GM12874 (cell line): ENCODE measurements around the gene PTTG1.

Source experiments
- TF ChIP-seq, protein P1 (sequence below): IDR thresholded peaks from 2 replicates; pipeline ENCODE4 v1.5.1; 2011; ENCODE audit warnings: low read depth, mild to moderate bottlenecking, control low read depth, low read length, moderate library complexity; ENCODE audit not compliant: insufficient read depth

The PTTG1 gene

DNA sequence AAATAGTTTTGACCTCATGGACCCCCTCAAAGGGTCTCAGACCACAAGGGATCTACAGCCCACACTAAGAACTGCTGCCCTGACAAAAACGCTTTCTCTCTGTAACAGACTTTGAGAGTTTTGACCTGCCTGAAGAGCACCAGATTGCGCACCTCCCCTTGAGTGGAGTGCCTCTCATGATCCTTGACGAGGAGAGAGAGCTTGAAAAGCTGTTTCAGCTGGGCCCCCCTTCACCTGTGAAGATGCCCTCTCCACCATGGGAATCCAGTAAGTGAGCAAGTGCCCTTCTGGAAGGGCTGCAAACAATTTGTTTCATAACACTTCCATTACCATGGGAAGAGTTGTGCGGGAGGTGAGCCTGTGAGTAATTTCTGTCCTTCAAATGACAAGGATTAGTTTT is 6.0 kb downstream of the PTTG1 start:
- TF ChIP-seq, protein P1, sequence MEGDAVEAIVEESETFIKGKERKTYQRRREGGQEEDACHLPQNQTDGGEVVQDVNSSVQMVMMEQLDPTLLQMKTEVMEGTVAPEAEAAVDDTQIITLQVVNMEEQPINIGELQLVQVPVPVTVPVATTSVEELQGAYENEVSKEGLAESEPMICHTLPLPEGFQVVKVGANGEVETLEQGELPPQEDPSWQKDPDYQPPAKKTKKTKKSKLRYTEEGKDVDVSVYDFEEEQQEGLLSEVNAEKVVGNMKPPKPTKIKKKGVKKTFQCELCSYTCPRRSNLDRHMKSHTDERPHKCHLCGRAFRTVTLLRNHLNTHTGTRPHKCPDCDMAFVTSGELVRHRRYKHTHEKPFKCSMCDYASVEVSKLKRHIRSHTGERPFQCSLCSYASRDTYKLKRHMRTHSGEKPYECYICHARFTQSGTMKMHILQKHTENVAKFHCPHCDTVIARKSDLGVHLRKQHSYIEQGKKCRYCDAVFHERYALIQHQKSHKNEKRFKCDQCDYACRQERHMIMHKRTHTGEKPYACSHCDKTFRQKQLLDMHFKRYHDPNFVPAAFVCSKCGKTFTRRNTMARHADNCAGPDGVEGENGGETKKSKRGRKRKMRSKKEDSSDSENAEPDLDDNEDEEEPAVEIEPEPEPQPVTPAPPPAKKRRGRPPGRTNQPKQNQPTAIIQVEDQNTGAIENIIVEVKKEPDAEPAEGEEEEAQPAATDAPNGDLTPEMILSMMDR, result no peak

GRCh38 chr5:160432196-160432595 is 10.5 kb downstream of the PTTG1 start:
- TF ChIP-seq, protein P1, result no peak

DNA sequence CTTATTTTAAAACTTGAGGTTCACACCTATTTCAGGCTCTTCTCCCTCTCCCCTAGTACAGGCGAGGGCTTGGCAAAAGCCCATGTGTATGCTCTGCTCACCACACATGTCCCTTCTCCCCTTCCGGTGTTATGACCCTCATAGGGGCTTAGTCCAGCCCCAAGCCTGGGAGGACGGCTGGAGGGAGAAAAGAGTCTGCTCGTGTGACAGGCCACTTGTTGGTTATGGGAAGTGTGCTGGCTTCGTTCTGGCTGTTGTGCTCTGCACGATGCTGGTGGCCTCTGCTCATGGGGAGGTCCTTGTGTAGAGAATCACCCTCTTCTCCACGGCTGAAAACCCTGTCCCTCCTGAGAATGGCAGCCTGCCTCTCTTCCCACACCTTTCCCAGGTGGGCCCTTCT is 11.1 kb downstream of the PTTG1 start:
- TF ChIP-seq, protein P1, result no peak

- TF ChIP-seq, protein P1, result no peak
These were observed 12.4 kb downstream of the PTTG1 start for GRCh38 chr5:160434022-160434531.

GRCh38 chr5:160435532-160435931 is 13.9 kb downstream of the PTTG1 start:
- TF ChIP-seq, protein P1, result no peak

GRCh38 chr5:160436017-160436416 is 14.4 kb downstream of the PTTG1 start:
- TF ChIP-seq, protein P1, result no peak

DNA sequence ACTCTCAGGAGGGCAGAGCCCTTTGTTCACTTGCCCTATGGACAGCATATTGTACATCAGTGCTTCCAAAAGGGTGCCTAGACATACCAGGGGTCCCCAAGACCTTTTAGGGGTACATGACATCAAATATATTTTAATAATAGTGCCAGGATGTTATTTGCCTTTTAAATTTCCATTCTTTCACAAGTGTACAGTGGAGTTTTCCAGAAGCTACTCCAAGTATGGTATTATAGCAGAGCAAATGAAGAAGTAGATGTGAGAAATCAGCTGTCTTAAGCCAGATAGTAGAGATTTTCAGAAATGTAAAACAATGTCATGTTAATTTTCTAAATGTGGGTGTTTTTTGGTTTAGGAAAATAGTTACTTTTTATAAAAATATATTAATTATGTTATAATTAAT is 15.6 kb downstream of the PTTG1 start:
- TF ChIP-seq, protein P1, result no peak
